Motor neuron (in vitro differentiated cells): ENCODE results near the gene CTDSPL2. TPM values are rescaled to one million over a fixed set of nuclear protein-coding genes. Genes with fewer than 3 reads are reported as not detected.
"Not testable (repeated sequence)": the region's sequence is repeated elsewhere in the genome, so short reads cannot be mapped to it uniquely, and the experiment has no call there.

ENCODE experiments used
- ATAC-seq, 8 experiments: fragments of 200-7000 bp; cut with Tn5 transposase; replicated peaks in 6 of 8; 2 replicates each; pipeline ENCODE4 v1.8.0; 2021; ENCODE audit warnings: mild to moderate bottlenecking in 8 of 8, moderate library complexity in 8 of 8
- H3K27ac ChIP-seq, 2 donors: fragments of 250-450 bp; sonication (Bioruptor Pico); 2 replicates each; pipeline ENCODE4 v1.9.0; 2021; ENCODE audit warnings: antibody characterized with exemption in 2 of 2, mild to moderate bottlenecking in 2 of 2, moderate library complexity in 1 of 2
- H3K4me1 ChIP-seq, 2 donors: fragments of 250-450 bp; sonication (Bioruptor Pico); replicated peaks in 1 of 2; 2 replicates each; pipeline ENCODE4 v1.6.1; 2021; ENCODE audit warnings: antibody characterized with exemption in 2 of 2, mild to moderate bottlenecking in 2 of 2, moderate library complexity in 1 of 2
- H3K4me3 ChIP-seq, 5 donors: fragments of 250-450 bp; sonication (Bioruptor Pico); 2 replicates each; pipeline ENCODE4 v1.9.0; 2021; ENCODE audit warnings: antibody characterized with exemption in 5 of 5, mild to moderate bottlenecking in 5 of 5, moderate library complexity in 4 of 5
- WGBS, 10 experiments: fragments of 450-650 bp; shearing (Covaris generic); methylation state at CpG; one replicate each; pipeline ENCODE4 v1.0.0; 2022; 5-methylcytosine and 5-hydroxymethylcytosine counted together
- in situ Hi-C, 9 experiments: fragments of 400-800 bp; cut with MboI; loops; one replicate each; pipeline ENCODE4 v1.15.0; 2021; ENCODE audit warnings: low sequenced_read_pairs in 9 of 9, low pct_unique_long_range_greater_than_20kb in 2 of 9; ENCODE audit not compliant: unreplicated experiment in 9 of 9
- total RNA-seq, 8 experiments: library from RNA; unstranded; fragments of 300-600 nt; gene quantifications; 2 replicates each; pipeline versions ENCODE4 v1.2.3 to v1.2.4, GENCODE V29; 2022

The CTDSPL2 gene
- total RNA-seq, 8 experiments from 2014 or later = 21.1 to 59.5 (median 45.6) TPM

DNA sequence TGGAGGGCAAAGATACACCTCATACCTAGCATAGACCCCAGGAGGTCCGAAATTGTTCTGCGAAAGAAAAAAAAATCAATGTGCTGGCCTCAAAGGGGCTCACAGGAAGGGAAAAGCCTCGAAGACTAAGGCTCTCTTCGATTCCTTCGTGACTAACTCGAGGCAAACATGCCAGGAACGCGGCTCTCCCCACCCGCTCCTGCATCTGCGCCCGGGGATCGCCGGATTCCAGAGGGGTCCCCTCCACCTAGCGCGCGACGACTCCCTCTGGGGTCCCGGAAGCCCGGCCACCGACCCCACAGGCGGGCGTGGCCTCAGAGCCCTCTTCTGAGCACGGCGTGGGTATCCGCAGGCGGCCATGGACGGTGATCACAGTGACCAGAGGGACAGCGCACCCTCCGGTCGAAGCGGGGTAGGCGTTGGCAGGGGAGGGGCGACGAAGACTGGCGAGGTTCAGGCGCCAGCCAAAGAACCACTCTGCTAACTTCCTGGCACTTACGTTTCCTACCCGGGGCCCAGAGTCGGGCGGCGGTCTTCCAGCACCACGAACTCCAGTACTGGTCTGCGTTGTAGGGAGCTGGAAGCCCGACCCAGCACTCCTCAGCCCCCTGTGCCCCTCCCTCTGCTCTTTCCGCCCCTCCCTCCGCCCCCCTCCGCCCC, 109.0 kb downstream of the CTDSPL2 start:
- 0 to 1% (median 0%) methylated on average over 1 to 14 of the region's 47 CpGs; no CpG with 5 or more reads in 2 of the 10 experiments for WGBS, 10 experiments
- Histone ChIP-seq H3K4me1 (peaks cover 8 to 13% of the 10 kb centered on the region in 2 donors), H3K27ac (peak overlapping the region; percentile 89 to 94), H3K4me3 (peak overlapping the region; percentile 73 to 96 (median 92))
- in situ Hi-C loops = no loop called here
- ATAC-seq = peak; percentile 70 to 90 (median 87)

DNA sequence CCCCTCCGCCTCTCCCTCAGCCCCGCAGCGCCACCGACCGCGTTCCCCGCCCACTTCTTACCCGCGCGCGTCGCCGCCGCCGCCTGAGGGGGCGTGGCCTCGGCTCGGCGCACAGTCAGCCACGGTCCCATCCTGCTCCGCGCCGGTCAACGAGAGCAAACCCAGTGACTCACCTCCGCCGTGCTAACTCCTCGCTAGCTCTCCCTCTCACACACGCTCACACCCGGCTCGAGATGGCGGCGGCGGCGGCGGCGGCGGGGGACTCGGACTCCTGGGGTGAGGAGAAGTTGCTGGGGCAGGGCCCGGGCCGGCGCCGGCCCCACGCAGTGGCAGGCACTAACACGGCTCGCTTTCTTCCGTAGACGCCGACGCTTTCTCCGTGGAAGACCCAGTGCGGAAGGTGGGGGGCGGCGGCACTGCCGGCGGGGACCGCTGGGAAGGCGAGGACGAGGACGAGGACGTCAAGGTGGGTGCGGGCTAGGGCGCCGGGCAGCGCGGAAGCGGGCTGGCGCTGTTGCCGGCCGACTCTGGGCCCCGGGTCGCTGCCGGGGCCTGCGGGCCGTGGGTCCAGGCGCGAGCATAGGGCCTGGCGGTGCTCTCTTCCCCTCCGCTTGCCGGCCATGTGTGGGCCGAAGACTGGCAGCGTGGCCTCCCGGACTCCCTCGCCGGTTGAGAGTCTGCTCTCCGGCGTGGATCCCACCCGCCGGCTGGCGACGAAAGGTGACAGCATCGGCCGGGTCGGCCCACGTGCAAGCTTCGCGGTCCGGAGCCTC, 109.7 kb downstream of the CTDSPL2 start, which contains the start of gene EIF3J:
Gene EIF3J, plus strand, starts transcription at position 186 of the 773 bp plus-strand sequence. Its CDS starts 48 bp downstream, at position 234.
- H3K4me1 ChIP-seq = peaks cover 8 to 13% of the 10 kb centered on the region in 2 donors
- peak within 1 kb of the TSS; percentile 73 to 96 (median 92) for H3K4me3 ChIP-seq
- 0 to 7% (median 1%) methylated on average over 1 to 36 of the region's 97 CpGs; no CpG with 5 or more reads in 4 of the 10 experiments for WGBS, 10 experiments
- ATAC-seq = peak; percentile 80 to 90 (median 88)
- in situ Hi-C loops = no loop called here
- H3K27ac ChIP-seq = peak within 1 kb of the TSS; percentile 89 to 94

DNA sequence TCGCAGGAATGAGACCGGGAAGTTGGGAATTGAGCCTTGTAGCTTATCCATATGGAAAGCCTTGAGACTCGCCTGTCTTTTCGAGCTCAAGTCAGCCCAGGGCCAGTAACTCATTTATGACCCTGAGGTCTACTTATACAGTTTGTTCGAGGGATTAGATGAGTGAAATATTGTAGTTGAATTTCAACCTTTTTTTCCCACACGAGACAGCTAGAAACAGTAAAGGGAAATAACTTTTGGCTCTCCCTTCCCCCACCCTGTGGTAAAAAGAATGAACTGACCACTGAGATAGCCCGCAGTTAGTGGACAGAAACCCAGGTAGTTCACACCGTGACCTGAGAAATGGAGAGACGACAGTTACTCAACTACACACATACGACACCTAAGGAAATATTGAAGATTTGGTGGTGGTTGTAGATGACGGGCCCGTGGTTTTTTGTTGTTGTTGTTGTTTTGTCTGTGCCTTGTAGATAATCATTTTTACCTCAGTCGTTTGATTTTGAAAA, 110.4 kb downstream of the CTDSPL2 start:
- in situ Hi-C loops = no loop called here
- WGBS, 10 experiments = 2 to 50% (median 15%) methylated on average over 1 to 11 of the region's 13 CpGs
- H3K27ac ChIP-seq = peak overlapping the region; percentile 89 to 94
- H3K4me1 ChIP-seq = peaks cover 8 to 13% of the 10 kb centered on the region in 2 donors
- peak overlapping the region; percentile 73 to 96 (median 92) for H3K4me3 ChIP-seq
- ATAC-seq = no peak

DNA sequence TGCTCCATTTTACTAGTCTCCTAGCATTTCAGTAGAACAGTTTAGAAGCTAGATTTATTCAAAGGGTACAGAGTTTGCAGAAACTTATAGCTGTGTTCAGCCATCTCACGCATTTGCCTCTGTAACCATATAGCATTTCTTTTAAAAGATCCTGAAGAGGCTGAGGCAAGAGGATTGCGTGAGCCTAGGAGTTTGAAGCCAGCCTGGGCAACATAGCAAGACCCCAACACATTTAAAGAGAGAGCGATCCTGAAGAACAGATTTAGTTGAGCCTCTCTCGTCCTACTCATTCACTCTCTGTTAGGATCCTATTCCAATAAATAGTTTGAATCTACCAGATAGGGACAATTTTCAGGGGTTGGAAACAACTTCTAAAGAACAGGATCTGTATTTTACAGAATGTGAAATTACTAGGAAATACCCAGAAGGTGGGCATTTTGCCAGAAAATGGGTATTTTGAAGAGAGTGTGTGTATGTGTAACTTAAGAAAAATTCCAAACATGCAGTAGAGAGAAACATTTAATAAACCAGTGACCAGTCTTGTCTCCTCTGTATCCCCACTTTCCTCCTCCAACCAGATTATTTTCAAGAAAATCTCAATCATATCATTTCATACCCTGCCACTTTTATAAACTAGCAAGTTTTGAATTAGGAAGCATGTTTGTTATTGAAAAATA, 114.0 kb downstream of the CTDSPL2 start:
- Histone ChIP-seq H3K4me3 (no peak overlapping the region), H3K4me1 (peaks cover 3 to 9% of the 10 kb centered on the region in 2 donors), H3K27ac (no peak overlapping the region)
- in situ Hi-C loops = no loop called here
- no peak for ATAC-seq
- 80 to 100% (median 100%) methylated on average over 1 to 4 of the region's 4 CpGs; no CpG with 5 or more reads in 1 of the 10 experiments for WGBS, 10 experiments

GRCh38 chr15:44542596-44542995, 115.2 kb downstream of the CTDSPL2 start:
- Histone ChIP-seq H3K4me3 (no peak overlapping the region), H3K4me1 (peaks cover 3 to 9% of the 10 kb centered on the region in 2 donors), H3K27ac (no peak overlapping the region)
- ATAC-seq = no peak
- in situ Hi-C loops = no loop called here

GRCh38 chr15:44544745-44545144, 117.3 kb downstream of the CTDSPL2 start:
- H3K4me1 ChIP-seq, in situ Hi-C loops: not testable (repeated sequence)
- peak in 1 of 8 experiments; percentile 20 for ATAC-seq

GRCh38 chr15:44545913-44546802, 118.7 kb downstream of the CTDSPL2 start:
- WGBS, 10 experiments = 67 to 100% (median 79%) methylated on average over 1 to 5 of the region's 5 CpGs
- Histone ChIP-seq H3K27ac (no peak overlapping the region), H3K4me3 (no peak overlapping the region), H3K4me1 (peaks cover 0 to 2% of the 10 kb centered on the region in 2 donors)
- in situ Hi-C loops = no loop called here
- peak in 4 of 8 experiments; percentile 13 to 49 (median 23) for ATAC-seq

More at GRCh38 chr15:44544745-44545144, 117.3 kb downstream of the CTDSPL2 start:
- WGBS, 10 experiments = 80 to 100% (median 92%) methylated on average over 2 to 4 of the region's 5 CpGs; no CpG with 5 or more reads in 4 of the 10 experiments
- not testable (repeated sequence) for H3K4me3 ChIP-seq, H3K27ac ChIP-seq

DNA sequence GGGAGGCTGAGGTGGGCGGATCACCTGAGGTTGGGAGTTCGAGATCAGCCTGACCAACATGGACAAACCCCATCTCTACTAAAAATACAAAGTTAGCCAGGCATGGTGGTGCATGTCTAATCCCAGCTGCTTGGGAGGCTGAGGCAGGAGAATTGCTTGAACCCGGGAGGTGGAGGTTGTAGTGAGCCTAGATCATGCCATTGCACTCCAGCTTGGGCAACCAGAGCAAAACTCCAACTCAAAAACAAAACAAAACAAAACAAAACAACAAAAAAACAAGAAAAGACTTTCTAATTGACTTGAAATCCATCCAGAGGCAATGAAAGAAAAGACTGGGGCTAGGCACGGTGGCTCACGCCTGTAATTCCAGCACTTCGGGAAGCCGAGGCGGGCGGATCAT, 121.7 kb downstream of the CTDSPL2 start:
- ATAC-seq, H3K4me1 ChIP-seq, in situ Hi-C loops, H3K4me3 ChIP-seq, H3K27ac ChIP-seq: not testable (repeated sequence)
- WGBS, 10 experiments = 94 to 100% (median 100%) methylated on average over 1 to 9 of the region's 9 CpGs; no CpG with 5 or more reads in 3 of the 10 experiments

DNA sequence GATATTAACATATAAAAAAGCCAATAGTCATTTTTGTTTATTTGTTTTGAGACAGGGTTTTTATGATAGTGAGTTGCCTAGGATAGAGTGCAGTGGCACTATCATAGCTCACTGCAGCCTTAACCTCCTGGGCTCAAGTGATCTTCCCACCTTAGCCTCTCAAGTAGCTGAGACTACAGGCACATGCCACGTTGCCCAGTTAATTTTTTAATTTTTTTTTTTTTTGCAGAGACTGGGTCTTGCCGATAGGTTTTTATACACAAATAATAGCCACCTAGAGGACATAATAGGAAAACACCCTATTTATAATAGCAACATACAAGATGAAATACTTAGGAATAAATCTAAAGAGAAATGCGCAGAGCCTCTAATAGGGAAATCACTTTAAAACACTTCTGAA, 122.8 kb downstream of the CTDSPL2 start:
- in situ Hi-C loops = no loop called here
- 36 to 100% (median 79%) methylated on average over 1 to 3 of the region's 3 CpGs; no CpG with 5 or more reads in 2 of the 10 experiments for WGBS, 10 experiments

DNA sequence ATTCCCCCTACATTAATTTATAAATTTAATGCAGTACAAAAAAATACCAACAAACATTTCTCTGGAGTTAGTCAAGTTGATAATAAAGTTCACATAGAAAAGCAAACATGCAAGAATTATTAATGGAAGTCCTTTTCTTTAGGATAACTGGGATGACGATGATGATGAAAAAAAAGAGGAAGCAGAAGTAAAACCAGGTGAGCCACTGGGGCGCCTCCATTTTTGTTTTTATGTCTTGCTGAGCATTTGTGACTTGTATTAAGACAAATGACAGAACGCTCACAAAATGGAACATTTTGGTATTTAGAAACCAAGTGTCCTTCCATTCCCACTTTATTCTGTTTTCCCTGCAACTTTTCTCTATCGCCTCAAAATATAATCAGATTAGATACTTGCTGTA, 123.3 kb downstream of the CTDSPL2 start:
- WGBS, 10 experiments = 73 to 100% (median 96%) methylated on average over 2 to 4 of the region's 4 CpGs; no CpG with 5 or more reads in 1 of the 10 experiments
- in situ Hi-C loops = no loop called here
- Histone ChIP-seq H3K4me3 (no peak overlapping the region), H3K4me1 (peaks cover 0 to 2% of the 10 kb centered on the region in 2 donors), H3K27ac (no peak overlapping the region)
- ATAC-seq = no peak

More for the DNA sequence above, 122.8 kb downstream of the CTDSPL2 start:
- H3K4me3 ChIP-seq = no peak overlapping the region
- ATAC-seq = peak in 3 of 8 experiments; percentile 44 to 80 (median 47)
- peaks cover 0 to 2% of the 10 kb centered on the region in 2 donors for H3K4me1 ChIP-seq
- no peak overlapping the region for H3K27ac ChIP-seq

DNA sequence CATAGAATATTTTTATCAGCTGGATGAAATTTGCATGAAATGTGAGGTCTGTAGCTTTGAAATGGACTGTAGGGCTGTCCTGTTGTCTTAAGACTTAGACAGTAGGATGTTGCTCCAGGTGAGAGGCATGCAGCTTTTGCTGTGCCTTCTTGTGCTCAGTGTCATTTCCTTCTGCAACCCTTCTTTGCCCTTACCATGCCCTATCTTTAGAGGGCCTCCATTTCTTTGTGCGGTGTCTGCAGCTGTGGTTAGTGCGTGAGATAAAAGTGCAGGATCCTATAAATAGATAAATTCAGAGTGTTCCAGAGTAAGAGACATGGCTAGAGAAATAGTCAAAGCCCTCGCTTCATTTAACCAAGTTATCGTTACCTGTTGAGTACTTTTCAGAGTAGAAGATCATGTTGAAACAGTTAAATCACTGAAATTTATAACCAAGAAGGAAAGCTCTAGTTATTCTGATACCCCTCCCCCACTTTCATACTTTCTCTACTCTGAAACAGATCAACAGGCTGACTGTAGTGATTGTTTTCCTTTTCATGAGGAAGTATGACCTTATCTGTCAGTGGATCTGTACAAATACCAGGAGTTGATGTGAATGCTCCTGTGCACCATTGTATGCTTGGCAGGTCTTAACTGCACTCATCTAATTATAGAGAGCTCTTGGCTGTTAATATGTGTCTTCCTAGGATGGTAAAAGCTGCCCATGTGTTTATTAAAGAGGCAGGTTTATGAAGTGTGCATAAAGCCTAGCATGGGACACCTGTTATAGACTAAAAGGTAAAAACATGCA, 127.7 kb downstream of the CTDSPL2 start:
- in situ Hi-C loops = no loop called here
- Histone ChIP-seq H3K4me1 (no peaks in the 10 kb centered on the region), H3K4me3 (no peak overlapping the region), H3K27ac (no peak overlapping the region)
- 80 to 100% (median 96%) methylated on average over 2 to 4 of the region's 4 CpGs for WGBS, 10 experiments
- ATAC-seq = no peak
